Measurements from ENCODE around the gene NRTN. TPM values are rescaled to one million over a fixed set of nuclear protein-coding genes. Genes with fewer than 3 reads are reported as not detected.
A peak's percentile ranks its signal among the peaks of the same experiment; 100 is the strongest.

Gene NRTN
- total RNA-seq, 1 experiment from 2014 or later, result 0.11 TPM

- DNase-seq (ENCODE audit: low read depth), result no peak
Measured at GRCh38 chr19:5789886-5790558, 14.8 kb upstream of the NRTN start.

GRCh38 chr19:5790559-5791520 lies 14.0 kb upstream of the NRTN start, which contains the start of gene DUS3L:
TSS of gene DUS3L (minus strand) at chr19:5791163. CDS start at chr19:5791141, 22 bp downstream.
- peak; percentile 99 for DNase-seq (ENCODE audit: low read depth)

- DNase-seq (ENCODE audit: low read depth), result no peak
Measured at GRCh38 chr19:5792224-5792623, 12.6 kb upstream of the NRTN start.

GRCh38 chr19:5793188-5793587 lies 11.7 kb upstream of the NRTN start:
- no peak for DNase-seq (ENCODE audit: low read depth)

GRCh38 chr19:5795382-5795919 lies 9.4 kb upstream of the NRTN start:
- no peak for DNase-seq (ENCODE audit: low read depth)

GRCh38 chr19:5798244-5798643 lies 6.6 kb upstream of the NRTN start:
- no peak for DNase-seq (ENCODE audit: low read depth)

- no peak for DNase-seq (ENCODE audit: low read depth)
Measured at GRCh38 chr19:5799247-5800241, 5.3 kb upstream of the NRTN start.

GRCh38 chr19:5800361-5801270 lies 4.3 kb upstream of the NRTN start:
- no peak for DNase-seq (ENCODE audit: low read depth)

GRCh38 chr19:5801796-5802619 lies 2.9 kb upstream of the NRTN start:
- peak; percentile 50 for DNase-seq (ENCODE audit: low read depth)

GRCh38 chr19:5803441-5803751 lies 1.5 kb upstream of the NRTN start:
- DNase-seq (ENCODE audit: low read depth), result no peak

- DNase-seq (ENCODE audit: low read depth), result peak; percentile 96
Measured at GRCh38 chr19:5803752-5804515, 933 bp upstream of the NRTN start.

GRCh38 chr19:5805462-5806132 lies 730 bp downstream of the NRTN start:
- DNase-seq (ENCODE audit: low read depth), result peak; percentile 76

- peak; percentile 1 for DNase-seq (ENCODE audit: low read depth)
Measured at GRCh38 chr19:5806133-5806489, 1.2 kb downstream of the NRTN start.

- no peak for DNase-seq (ENCODE audit: low read depth)
Measured at GRCh38 chr19:5806905-5807304, 2.0 kb downstream of the NRTN start.

- DNase-seq (ENCODE audit: low read depth), result no peak
Measured at GRCh38 chr19:5808120-5808816, 3.4 kb downstream of the NRTN start.

- no peak for DNase-seq (ENCODE audit: low read depth)
Measured at GRCh38 chr19:5809053-5809452, 4.2 kb downstream of the NRTN start.

GRCh38 chr19:5809469-5809868 lies 4.6 kb downstream of the NRTN start:
- DNase-seq (ENCODE audit: low read depth), result no peak

GRCh38 chr19:5811117-5811516 lies 6.2 kb downstream of the NRTN start:
- DNase-seq (ENCODE audit: low read depth), result no peak
